K562 (cell line): ENCODE results near the gene CASKIN2. TPM values are rescaled to one million over a fixed set of nuclear protein-coding genes. Genes with fewer than 3 reads are reported as not detected.
A peak's percentile ranks its signal among the peaks of the same experiment; 100 is the strongest.

Experiments
- ATAC-seq: fragments of 200-7000 bp; cut with Tn5 transposase; 3 replicates; pipeline ENCODE4 v1.9.1; 2020; ENCODE audit warnings: moderate library complexity
- BruUV-seq: library from RNA; stranded (reverse); fragments of 400-500 nt; replicated peaks from 2 replicates; lab custom pipeline; 2021; lab: Mats Ljungman, UMichigan
- CTCF ChIA-PET: fragments of 300-600 bp; formaldehyde crosslinking; extraction: SDS; loops from one replicate; lab custom pipeline; 2021; ENCODE audit warnings: low intra/inter-chr PET ratio; lab: Yijun Ruan, JAX
- POLR2A ChIA-PET: fragments of 300-600, 350-650 bp; sonication (Branson Sonifier 250); formaldehyde crosslinking; extraction: SDS; loops from one replicate; lab custom pipeline; 2021; ENCODE audit warnings: antibody characterized with exemption, inconsistent platforms; lab: Yijun Ruan, JAX
- DNase-seq, 4 experiments: peaks; one replicate each; pipeline versions ENCODE4 v3.0.0 to v3.0.0-alpha.2; 2011 to 2018; ENCODE audit warnings: low spot score in 3 of 4, mixed read lengths in 3 of 4; ENCODE audit errors: extremely low read depth in 1 of 4
- FAIRE-seq: peaks from 2 replicates; lab custom pipeline; 2011; peaks lifted over from hg19 to GRCh38; lab: Jason Lieb, UNC
- H2AFZ ChIP-seq: 2 replicates; pipeline ENCODE4 v1.6.0; 2011; ENCODE audit warnings: low read depth, low read length, control low read depth, inconsistent platforms
- H3K27ac ChIP-seq: fragments of 200-600 bp; 3 replicates; pipeline ENCODE4 v1.8.0; 2011; ENCODE audit warnings: low read depth, mild to moderate bottlenecking, control low read depth, inconsistent platforms, low read length, moderate library complexity, mixed read lengths; ENCODE audit errors: extremely low read depth
- H3K27me3 ChIP-seq, 2 experiments: fragments of 300-600 bp in 1 of 2; 2 replicates in 1 of 2; 3 replicates in 1 of 2; pipeline versions ENCODE4 v1.6.0 to v1.8.0; 2011; ENCODE audit warnings: inconsistent platforms in 2 of 2, low read length in 2 of 2, mild to moderate bottlenecking in 1 of 2, mixed read lengths in 1 of 2, moderate library complexity in 1 of 2; ENCODE audit not compliant: control insufficient read depth in 2 of 2, insufficient read depth in 2 of 2
- H3K36me3 ChIP-seq: fragments of 300-600 bp; 3 replicates; pipeline ENCODE4 v1.8.0; 2011; ENCODE audit warnings: mild to moderate bottlenecking, low read length, inconsistent platforms; ENCODE audit not compliant: control insufficient read depth, insufficient read depth
- H3K4me1 ChIP-seq, 2 experiments: fragments of 200-600 bp in 1 of 2; replicated peaks in 1 of 2; 2 replicates in 1 of 2; 3 replicates in 1 of 2; pipeline versions ENCODE4 v1.5.1 to v1.8.0; 2011; ENCODE audit warnings: inconsistent platforms in 2 of 2, low read length in 2 of 2, mild to moderate bottlenecking in 1 of 2, mixed read lengths in 1 of 2, moderate library complexity in 1 of 2; ENCODE audit not compliant: control insufficient read depth in 2 of 2, insufficient read depth in 2 of 2
- H3K4me2 ChIP-seq: 2 replicates; pipeline ENCODE4 v1.6.1; 2011; ENCODE audit warnings: low read length, control low read depth, inconsistent platforms, mixed read lengths; ENCODE audit not compliant: insufficient read depth
- H3K4me3 ChIP-seq: fragments of 200-600 bp; sonication (generic), shearing (Covaris generic); 2 replicates; pipeline ENCODE4 v1.5.1; 2016; ENCODE audit warnings: control low read depth, inconsistent platforms
- H3K79me2 ChIP-seq: fragments of 200-600 bp; 3 replicates; pipeline ENCODE4 v1.8.0; 2011; ENCODE audit warnings: low read length, inconsistent platforms; ENCODE audit not compliant: control insufficient read depth, insufficient read depth
- H3K9ac ChIP-seq, 2 experiments: 2 replicates each; pipeline versions ENCODE4 v1.6.0 to v1.6.1; 2011; ENCODE audit warnings: low read depth in 2 of 2, low read length in 2 of 2, control low read depth in 1 of 2, inconsistent platforms in 1 of 2, mild to moderate bottlenecking in 1 of 2, mixed read lengths in 1 of 2; ENCODE audit not compliant: insufficient read depth in 1 of 2
- H3K9me1 ChIP-seq: one replicate; pipeline ENCODE4 v1.6.0; 2011; ENCODE audit warnings: inconsistent platforms, mild to moderate bottlenecking, low read length, moderate library complexity; ENCODE audit not compliant: control insufficient read depth, insufficient read depth
- H3K9me3 ChIP-seq: replicated peaks from 2 replicates; pipeline ENCODE4 v1.5.1; 2011; ENCODE audit warnings: low read depth, low read length, inconsistent platforms; ENCODE audit not compliant: control insufficient read depth, insufficient read depth
- H4K20me1 ChIP-seq: replicated peaks from 2 replicates; pipeline ENCODE4 v1.6.1; 2011; ENCODE audit warnings: low read length, inconsistent platforms, mixed read lengths; ENCODE audit not compliant: control insufficient read depth, insufficient read depth
- FIP1L1 ChIP-seq: fragments of 200-400 bp; formaldehyde crosslinking; IDR thresholded peaks from 2 replicates; pipeline ENCODE4 v1.6.1; 2018; ENCODE audit warnings: mild to moderate bottlenecking, low read depth, low read length; ENCODE audit not compliant: poor library complexity, severe bottlenecking
- KLF13 ChIP-seq: fragments of 450-650 bp; IDR thresholded peaks from 2 replicates; pipeline ENCODE4 v1.6.1; 2016; ENCODE audit warnings: missing genetic modification characterization, low read depth, mild to moderate bottlenecking, missing compliant biosample characterization, moderate library complexity, borderline replicate concordance
- SMARCB1 ChIP-seq: IDR thresholded peaks from 2 replicates; pipeline ENCODE4 v1.6.1; 2011; ENCODE audit warnings: improper control_type of control experiment, low read depth; ENCODE audit not compliant: insufficient read length
- XRCC3 ChIP-seq: fragments of 450-650 bp; IDR thresholded peaks from 2 replicates; pipeline ENCODE4 v1.6.1; 2017; ENCODE audit warnings: mild to moderate bottlenecking, moderate library complexity
- ZNF76 ChIP-seq: fragments of 250-450 bp; sonication (Bioruptor Pico); IDR thresholded peaks from 2 replicates; pipeline ENCODE4 v1.4.0; 2020; ENCODE audit warnings: mild to moderate bottlenecking, moderate library complexity, borderline replicate concordance
- ZNF77 ChIP-seq: fragments of 250-450 bp; sonication (Bioruptor Pico); IDR thresholded peaks from 2 replicates; pipeline ENCODE4 v1.5.0; 2020
- WGBS: fragments of 100-300 bp; shearing (Covaris generic); methylation state at CpG from one replicate; pipeline ENCODE4 v1.1.6; 2016; ENCODE audit warnings: low coverage, mixed read lengths; ENCODE audit not compliant: insufficient coverage; ENCODE audit errors: missing lambda C conversion rate; 5-methylcytosine and 5-hydroxymethylcytosine counted together
- in situ Hi-C: fragments of 300-500 bp; cut with MboI; formaldehyde crosslinking; loops from 4 replicates; pipeline ENCODE4 v1.15.0; 2018; ENCODE audit warnings: inconsistent platforms, mixed read lengths
- intact Hi-C: fragments of 100-400 bp; cut with micrococcal nuclease; formaldehyde crosslinking; loops from 2 replicates; pipeline ENCODE4 v1.14.2; 2022
- polyA plus RNA-seq, 8 experiments: library from polyadenylated mRNA; depleted of rRNA in 4 of 8; stranded (reverse) in 5 of 8; unstranded in 3 of 8; fragments of >200 nt; fragmentation: Nextera tagmentation in 2 of 8; fragmentation: Illumina TruSeq in 1 of 8; extraction: Ambion mirVana in 2 of 8; extraction: Trizol in 1 of 8; gene quantifications; 2 replicates each; pipeline versions ENCODE4 v1.2.1 to v1.2.3, GENCODE V29; 2011 to 2014; ENCODE audit warnings: inconsistent platforms in 1 of 8, missing spikeins in 1 of 8
- total RNA-seq, 7 experiments: library from RNA; depleted of rRNA in 6 of 7; stranded (reverse); fragments of >200 nt in 6 of 7; fragmentation: Illumina TruSeq in 2 of 7; extraction: Trizol in 2 of 7; gene quantifications; 2 replicates each; pipeline versions ENCODE4 v1.2.1 to v1.2.3, GENCODE V29; 2011 to 2021; ENCODE audit warnings: low replicate concordance in 1 of 7
- TF ChIP-seq, protein P1 (sequence below): fragments of 250-450 bp; sonication (Bioruptor Pico); IDR thresholded peaks from 2 replicates; pipeline ENCODE4 v1.5.1; 2021; ENCODE audit warnings: mild to moderate bottlenecking

CASKIN2 gene
- total and polyA plus RNA-seq, 9 of the 15 experiments (the other 6 are each of a cell fraction or from before 2014, with no cell fraction given), result 0.01 to 12.2 (median 2.1) TPM

GRCh38 chr17:75503337-75503950 lies 11.9 kb downstream of the CASKIN2 start:
- POLR2A ChIA-PET, result interaction anchor here (0.6 to 1.4 kb wide), 5 partner anchors 9 to 94 kb away, joined by 3 to 9 read pairs (median 5); partner anchors contain the start of gene TSEN54
- DNase-seq, result no peak
- Histone ChIP-seq H3K9me3 (no peaks in the 10 kb centered on the region), H3K9me1 (peaks cover 1% of the 10 kb centered on the region), H3K4me3 (no peak overlapping the region), H3K79me2 (no peaks in the 10 kb centered on the region), H4K20me1 (0 out of 2 replicates have a peak, but pooled peaks cover 4% of the 10 kb centered on the region), H3K4me1 (peaks cover 0 to 78% of the 10 kb centered on the region in 2 experiments; a peak in 2 of 5 replicates), H3K27ac (no peak overlapping the region), H3K27me3 (no peaks in the 10 kb centered on the region), H2AFZ (no peak overlapping the region), H3K36me3 (peaks cover 23% of the 10 kb centered on the region; the same call in 1 of the 3 replicates), H3K4me2 (no peak overlapping the region), H3K9ac (peak overlapping the region in 1 of 2 experiments; percentile 40; a peak in 1 of 4 replicates)
- no peak for TF ChIP-seq ZNF76 (CRISPR knock-in tag)
- no peak for TF ChIP-seq FIP1L1
- no peak for TF ChIP-seq ZNF77
- TF ChIP-seq, protein P1, sequence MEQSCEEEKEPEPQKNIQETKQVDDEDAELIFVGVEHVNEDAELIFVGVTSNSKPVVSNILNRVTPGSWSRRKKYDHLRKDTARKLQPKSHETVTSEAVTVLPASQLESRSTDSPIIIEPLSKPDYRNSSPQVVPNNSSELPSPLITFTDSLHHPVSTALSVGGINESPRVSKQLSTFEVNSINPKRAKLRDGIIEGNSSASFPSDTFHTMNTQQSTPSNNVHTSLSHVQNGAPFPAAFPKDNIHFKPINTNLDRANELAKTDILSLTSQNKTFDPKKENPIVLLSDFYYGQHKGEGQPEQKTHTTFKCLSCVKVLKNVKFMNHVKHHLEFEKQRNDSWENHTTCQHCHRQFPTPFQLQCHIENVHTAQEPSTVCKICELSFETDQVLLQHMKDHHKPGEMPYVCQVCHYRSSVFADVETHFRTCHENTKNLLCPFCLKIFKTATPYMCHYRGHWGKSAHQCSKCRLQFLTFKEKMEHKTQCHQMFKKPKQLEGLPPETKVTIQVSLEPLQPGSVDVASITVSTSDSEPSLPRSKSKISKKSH (CRISPR knock-in tag), result no peak
- TF ChIP-seq SMARCB1, result no peak
- TF ChIP-seq KLF13 (tag), result no peak
- no peak for TF ChIP-seq XRCC3
- CTCF ChIA-PET, result no interaction called here
- in situ Hi-C loops (no loop called here), intact Hi-C loops (no loop called here)
- WGBS, result 71% methylated on average over 18 of the region's 23 CpGs
- FAIRE-seq, result no peak
- no TSS peak for BruUV-seq
- no peak for ATAC-seq
